ENCODE results near the gene AAGAB.

The AAGAB gene

DNA sequence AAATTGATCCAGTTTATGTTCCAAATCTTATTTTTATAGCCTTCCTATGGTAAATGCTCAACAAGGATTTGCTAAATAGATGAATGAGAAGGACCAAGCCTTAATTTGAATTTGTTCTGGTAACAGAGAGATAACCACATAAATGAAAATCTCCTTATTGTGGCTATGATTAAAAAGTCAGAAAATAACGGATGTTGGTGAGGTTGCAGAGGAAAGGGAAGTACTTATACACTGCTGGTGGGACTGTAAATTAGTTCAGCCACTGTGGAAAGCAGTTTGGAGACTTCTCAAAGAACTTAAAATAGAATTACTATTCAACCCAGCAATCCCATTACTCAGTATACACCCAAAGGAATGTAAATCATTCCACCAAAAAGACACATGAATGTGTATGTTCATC is 26.2 kb downstream of the AAGAB start:
- TF ChIP-seq CTCF (IDR thresholded peaks at IDR 0.05; ENCODE audit: insufficient read depth, low read length) (no peak), GABPA (IDR thresholded peaks at IDR 0.05; ENCODE audit: low read depth) (no peak), SPI1 (IDR thresholded peaks at IDR 0.05; ENCODE audit: borderline replicate concordance, low read depth) (no peak), REST (IDR thresholded peaks at IDR 0.05; ENCODE audit: insufficient replicate concordance, low read depth) (no peak), POLR2AphosphoS5 (IDR thresholded peaks at IDR 0.05; ENCODE audit: low read depth) (no peak)
- no peak for DNase-seq (ENCODE audit: low read depth in 1 of 2, low spot score in 1 of 2)
- Histone ChIP-seq H3K27me3 (ENCODE audit: insufficient read depth, poor library complexity, severe bottlenecking) (no peaks in the 10 kb centered on the region), H3K4me3 (replicated peaks; ENCODE audit: insufficient read depth, low read length) (no peak overlapping the region), H3K27ac (replicated peaks) (no peak overlapping the region)

GRCh38 chr15:67227846-67228245 is 26.6 kb downstream of the AAGAB start:
- Histone ChIP-seq H3K4me3 (replicated peaks; ENCODE audit: insufficient read depth, low read length) (no peak overlapping the region), H3K27me3 (ENCODE audit: insufficient read depth, poor library complexity, severe bottlenecking) (no peaks in the 10 kb centered on the region), H3K27ac (replicated peaks) (no peak overlapping the region)
- TF ChIP-seq CTCF (IDR thresholded peaks at IDR 0.05; ENCODE audit: insufficient read depth, low read length) (no peak), GABPA (IDR thresholded peaks at IDR 0.05; ENCODE audit: low read depth) (no peak), SPI1 (IDR thresholded peaks at IDR 0.05; ENCODE audit: borderline replicate concordance, low read depth) (no peak), REST (IDR thresholded peaks at IDR 0.05; ENCODE audit: insufficient replicate concordance, low read depth) (no peak), POLR2AphosphoS5 (IDR thresholded peaks at IDR 0.05; ENCODE audit: low read depth) (no peak)
- DNase-seq (ENCODE audit: low read depth in 1 of 2, low spot score in 1 of 2), result no peak

DNA sequence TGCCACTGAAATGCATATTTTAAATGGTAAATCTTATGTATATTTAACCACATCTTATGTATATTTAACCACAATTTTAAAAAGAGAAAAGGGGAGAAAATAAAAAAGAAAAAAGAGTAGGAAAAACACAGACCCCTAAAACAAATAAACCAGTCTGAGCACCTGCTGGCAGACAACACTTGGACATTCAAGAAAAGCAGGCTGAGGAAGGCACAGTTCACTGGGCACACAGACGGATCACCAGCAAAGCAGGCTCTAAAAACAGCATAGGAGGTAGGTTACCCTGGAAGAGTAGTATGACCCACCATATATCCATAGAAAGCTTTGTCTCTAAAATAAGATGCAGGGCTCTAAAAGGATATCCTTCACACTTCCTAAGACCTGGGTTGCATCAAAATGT is 27.0 kb downstream of the AAGAB start:
- TF ChIP-seq GABPA (IDR thresholded peaks at IDR 0.05; ENCODE audit: low read depth), result no peak
- TF ChIP-seq POLR2AphosphoS5 (IDR thresholded peaks at IDR 0.05; ENCODE audit: low read depth), result no peak
- no peak for TF ChIP-seq REST (IDR thresholded peaks at IDR 0.05; ENCODE audit: insufficient replicate concordance, low read depth)
- TF ChIP-seq SPI1 (IDR thresholded peaks at IDR 0.05; ENCODE audit: borderline replicate concordance, low read depth), result no peak
- Histone ChIP-seq H3K4me3 (replicated peaks; ENCODE audit: insufficient read depth, low read length) (no peak overlapping the region), H3K27ac (replicated peaks) (no peak overlapping the region), H3K27me3 (ENCODE audit: insufficient read depth, poor library complexity, severe bottlenecking) (no peaks in the 10 kb centered on the region)
- DNase-seq (ENCODE audit: low read depth in 1 of 2, low spot score in 1 of 2), result no peak

Measured in HL-60 (cell line).